H1 (cell line): ENCODE data around the gene VGLL4. TPM values are rescaled to one million over a fixed set of nuclear protein-coding genes. Genes with fewer than 3 reads are reported as not detected.

Experiments
- CTCF ChIA-PET: fragments of 300-600 bp; sonication (Branson Sonifier 250); formaldehyde crosslinking; loops from one replicate; lab custom pipeline; 2021; ENCODE audit not compliant: partially characterized antibody; lab: Charles Lee
- POLR2A ChIA-PET: fragments of 300-600 bp; sonication (Branson Sonifier 250); formaldehyde crosslinking; loops from one replicate; lab custom pipeline; 2021; ENCODE audit warnings: inconsistent platforms; ENCODE audit not compliant: partially characterized antibody; lab: Charles Lee
- DNase-seq, 2 experiments: peaks; one replicate each; pipeline versions ENCODE4 v3.0.0 to v3.0.0-alpha.2; 2010 to 2022; ENCODE audit warnings: low spot score in 2 of 2, low read depth in 1 of 2, mixed read lengths in 1 of 2
- FAIRE-seq: peaks from 2 replicates; lab custom pipeline; 2011; peaks lifted over from hg19 to GRCh38; lab: Jason Lieb, UNC
- H2AFZ ChIP-seq: 2 replicates; pipeline ENCODE4 v1.8.1; 2012; ENCODE audit warnings: low read length, inconsistent platforms
- H2AK5ac ChIP-seq: 2 replicates; pipeline ENCODE4 v1.6.1; 2013; ENCODE audit warnings: low read depth, low read length
- H2BK120ac ChIP-seq: replicated peaks from 2 replicates; pipeline ENCODE3; 2013; ENCODE audit warnings: low read depth, low read length, inconsistent platforms
- H2BK12ac ChIP-seq: 2 replicates; pipeline ENCODE4 v1.6.1; 2013; ENCODE audit warnings: low read depth, low read length
- H2BK15ac ChIP-seq: 2 replicates; pipeline ENCODE4 v1.6.1; 2013; ENCODE audit warnings: low read length
- H2BK20ac ChIP-seq: 2 replicates; pipeline ENCODE4 v1.6.1; 2013; ENCODE audit warnings: low read length
- H2BK5ac ChIP-seq: 2 replicates; pipeline ENCODE4 v1.6.1; 2013; ENCODE audit warnings: low read depth, low read length
- H3K14ac ChIP-seq: 2 replicates; pipeline ENCODE4 v1.6.1; 2013; ENCODE audit warnings: inconsistent platforms; ENCODE audit not compliant: insufficient read length
- H3K18ac ChIP-seq: 2 replicates; pipeline ENCODE4 v1.6.1; 2013; ENCODE audit warnings: low read length; ENCODE audit errors: extremely low read depth
- H3K23ac ChIP-seq: 2 replicates; pipeline ENCODE4 v1.6.1; 2013; ENCODE audit warnings: inconsistent platforms; ENCODE audit not compliant: insufficient read length
- H3K23me2 ChIP-seq: 2 replicates; pipeline ENCODE4 v1.6.1; 2013; ENCODE audit warnings: low read depth, low read length
- H3K27ac ChIP-seq: 2 replicates; pipeline ENCODE4 v1.6.1; 2011; ENCODE audit warnings: low read depth, low read length, inconsistent platforms
- H3K27me3 ChIP-seq, 4 experiments: replicated peaks in 1 of 4; 1 replicate in 1 of 4; 2 replicates in 3 of 4; pipeline versions ENCODE4 v1.6.1 to v1.8.1; 2011 to 2013; ENCODE audit warnings: low read length in 3 of 4, mild to moderate bottlenecking in 3 of 4, inconsistent platforms in 2 of 4, mixed read lengths in 2 of 4, moderate library complexity in 1 of 4; ENCODE audit not compliant: control insufficient read depth in 3 of 4, insufficient read depth in 3 of 4; ENCODE audit errors: extremely low read depth in 1 of 4
- H3K36me3 ChIP-seq, 4 experiments: 2 replicates each; pipeline versions ENCODE4 v1.6.1 to v1.8.1; 2011 to 2013; ENCODE audit warnings: mild to moderate bottlenecking in 4 of 4, low read length in 3 of 4, moderate library complexity in 2 of 4, control low read depth in 1 of 4, inconsistent platforms in 1 of 4; ENCODE audit not compliant: insufficient read depth in 4 of 4, control insufficient read depth in 2 of 4
- H3K4ac ChIP-seq: replicated peaks from 2 replicates; pipeline ENCODE3; 2013; ENCODE audit warnings: low read length, low read depth, mixed read lengths, inconsistent platforms; ENCODE audit not compliant: insufficient read length
- H3K4me1 ChIP-seq, 4 experiments: replicated peaks in 1 of 4; 1 replicate in 1 of 4; 2 replicates in 3 of 4; pipeline versions ENCODE4 v1.6.1 to v1.8.1; 2011 to 2013; ENCODE audit warnings: low read length in 3 of 4, inconsistent platforms in 2 of 4, mixed read lengths in 1 of 4; ENCODE audit not compliant: insufficient read depth in 4 of 4, control insufficient read depth in 3 of 4
- H3K4me2 ChIP-seq, 2 experiments: 2 replicates each; pipeline versions ENCODE4 v1.6.1 to v1.8.1; 2011 to 2013; ENCODE audit warnings: low read depth in 2 of 2, low read length in 2 of 2, control low read depth in 1 of 2, inconsistent platforms in 1 of 2, mild to moderate bottlenecking in 1 of 2; ENCODE audit not compliant: insufficient read depth in 1 of 2
- H3K4me3 ChIP-seq, 4 experiments: fragments of 200-600, 300-600 bp in 1 of 4; sonication (generic), shearing (Covaris generic), sonication (Bioruptor Twin) in 1 of 4; 2 replicates each; pipeline versions ENCODE4 v1.5.1 to v1.8.1; 2011 to 2016; ENCODE audit warnings: low read length in 4 of 4, low read depth in 3 of 4, control low read depth in 2 of 4, inconsistent platforms in 2 of 4, mild to moderate bottlenecking in 2 of 4, mixed read lengths in 1 of 4, moderate library complexity in 1 of 4; ENCODE audit not compliant: insufficient read depth in 2 of 4; ENCODE audit errors: extremely low read depth in 1 of 4
- H3K56ac ChIP-seq: replicated peaks from 2 replicates; pipeline ENCODE3; 2013; ENCODE audit warnings: low read depth, mild to moderate bottlenecking, mixed read lengths, low read length, inconsistent platforms; ENCODE audit not compliant: insufficient read length
- H3K79me1 ChIP-seq: 2 replicates; pipeline ENCODE4 v1.6.1; 2013; ENCODE audit warnings: low read depth, low read length, control low read depth
- H3K79me2 ChIP-seq, 2 experiments: 2 replicates each; pipeline versions ENCODE4 v1.6.1 to v1.8.1; 2012 to 2013; ENCODE audit warnings: low read length in 2 of 2, mild to moderate bottlenecking in 2 of 2, inconsistent platforms in 1 of 2; ENCODE audit not compliant: insufficient read depth in 2 of 2, control insufficient read depth in 1 of 2
- H3K9ac ChIP-seq, 4 experiments: replicated peaks in 1 of 4; 1 replicate in 1 of 4; 2 replicates in 3 of 4; pipeline versions ENCODE4 v1.6.1 to v1.8.1; 2011 to 2013; ENCODE audit warnings: low read depth in 3 of 4, low read length in 3 of 4, control low read depth in 2 of 4, mild to moderate bottlenecking in 2 of 4, moderate library complexity in 2 of 4, inconsistent platforms in 1 of 4; ENCODE audit errors: extremely low read depth in 1 of 4
- H3K9me3 ChIP-seq, 2 experiments: 2 replicates each; pipeline versions ENCODE4 v1.6.1 to v1.8.1; 2012 to 2013; ENCODE audit warnings: mild to moderate bottlenecking in 2 of 2, moderate library complexity in 2 of 2, control low read depth in 1 of 2, inconsistent platforms in 1 of 2, low read depth in 1 of 2, low read length in 1 of 2, mixed read lengths in 1 of 2; ENCODE audit not compliant: insufficient read depth in 2 of 2
- H4K20me1 ChIP-seq, 2 experiments: replicated peaks in 1 of 2; 2 replicates each; pipeline versions ENCODE3 to v1.8.1; 2011 to 2013; ENCODE audit warnings: inconsistent platforms in 2 of 2, low read length in 2 of 2, mild to moderate bottlenecking in 1 of 2; ENCODE audit not compliant: insufficient read depth in 2 of 2, control insufficient read depth in 1 of 2
- H4K5ac ChIP-seq: 2 replicates; pipeline ENCODE4 v1.6.1; 2013; ENCODE audit warnings: low read length, low read depth, mixed read lengths, inconsistent platforms; ENCODE audit not compliant: insufficient read length
- H4K8ac ChIP-seq: 2 replicates; pipeline ENCODE4 v1.8.0; 2013; ENCODE audit warnings: mild to moderate bottlenecking, moderate library complexity, low read length, inconsistent platforms; ENCODE audit not compliant: insufficient read depth; ENCODE audit errors: extremely low read depth
- H4K91ac ChIP-seq: replicated peaks from 2 replicates; pipeline ENCODE3; 2013; ENCODE audit warnings: low read length, mixed read lengths, inconsistent platforms; ENCODE audit not compliant: insufficient read length
- CBX5 ChIP-seq: fragments of 300-800, 300-1000 bp; sonication (generic); IDR thresholded peaks from 2 replicates; pipeline ENCODE4 v1.7.1; 2016; ENCODE audit warnings: antibody characterized with exemption, low read length, low read depth
- EZH2 ChIP-seq: fragments of 200-600 bp; sonication (generic); IDR thresholded peaks from 2 replicates; pipeline ENCODE4 v1.7.1; 2012; ENCODE audit warnings: low read depth, mild to moderate bottlenecking, moderate library complexity, low read length, inconsistent platforms; ENCODE audit not compliant: severe bottlenecking
- KDM1A ChIP-seq: fragments of 200-600, 300-600 bp; sonication (generic); IDR thresholded peaks from 2 replicates; pipeline ENCODE4 v1.7.1; 2016; ENCODE audit warnings: mild to moderate bottlenecking, low read length, borderline replicate concordance
- RBBP5 ChIP-seq: IDR thresholded peaks from 2 replicates; pipeline ENCODE4 v1.7.1; 2012; ENCODE audit warnings: low read depth, mild to moderate bottlenecking, inconsistent platforms, low read length, moderate library complexity, borderline replicate concordance
- RFX5 ChIP-seq: IDR thresholded peaks from 2 replicates; pipeline ENCODE4 v1.6.1; 2011; ENCODE audit warnings: low read depth, low read length, improper control_type of control experiment, borderline replicate concordance
- WGBS, 2 experiments: shearing (Covaris generic) in 1 of 2; methylation state at CpG; one replicate each; pipeline versions ENCODE4 v1.1.6 to v1.1.7; 2013 to 2015; ENCODE audit warnings: low lambda C conversion rate in 2 of 2, mixed read lengths in 2 of 2, inconsistent platforms in 1 of 2, low coverage in 1 of 2, missing lambda C conversion rate in 1 of 2; ENCODE audit not compliant: insufficient replicate concordance in 2 of 2, insufficient coverage in 1 of 2, insufficient read length in 1 of 2; ENCODE audit errors: extremely low coverage in 1 of 2, missing lambda C conversion rate in 1 of 2; 5-methylcytosine and 5-hydroxymethylcytosine counted together
- polyA plus RNA-seq, 7 experiments: library from polyadenylated mRNA; depleted of rRNA in 3 of 7; stranded (reverse) in 5 of 7; unstranded in 2 of 7; fragments of >200 nt in 5 of 7; fragments of 200-250 nt in 2 of 7; gene quantifications; 1 replicate in 5 of 7; 2 replicates in 1 of 7; 4 replicates in 1 of 7; pipeline versions ENCODE4 v1.2.1 to v1.2.3, GENCODE V29; 2011 to 2013; ENCODE audit warnings: missing spikeins in 2 of 7, mixed read lengths in 2 of 7
- total RNA-seq: library from RNA; stranded (reverse); fragmentation: NEBNext Ultra II Directional; extraction: Animal tissue kit (Norgen Biotek cat#: 25700); gene quantifications from 2 replicates; pipeline ENCODE4 v1.2.1, GENCODE V29; 2021
- TF ChIP-seq, protein P1 (sequence below), 3 experiments: IDR thresholded peaks; 1 replicate in 2 of 3; 2 replicates in 1 of 3; pipeline versions ENCODE4 v1.5.1 to v1.6.1; 2011; ENCODE audit warnings: low read length in 3 of 3, mild to moderate bottlenecking in 3 of 3, inconsistent platforms in 2 of 3, low read depth in 1 of 3, moderate library complexity in 1 of 3; ENCODE audit not compliant: insufficient read depth in 1 of 3; ENCODE audit errors: control extremely low read depth in 1 of 3
- TF ChIP-seq, protein P2 (sequence below): IDR thresholded peaks from 2 replicates; pipeline ENCODE4 v1.6.1; 2011; ENCODE audit warnings: low read depth, mild to moderate bottlenecking, low read length; ENCODE audit not compliant: insufficient read depth
- TF ChIP-seq, protein P3 (sequence below): IDR thresholded peaks from 2 replicates; pipeline ENCODE4 v1.6.1; 2012; ENCODE audit warnings: low read length, inconsistent platforms

Gene VGLL4
- total and polyA plus RNA-seq, 2 of the 8 experiments (the other 6 are each of a cell fraction or from before 2014, with no cell fraction given): 45.1 to 50.0 TPM

DNA sequence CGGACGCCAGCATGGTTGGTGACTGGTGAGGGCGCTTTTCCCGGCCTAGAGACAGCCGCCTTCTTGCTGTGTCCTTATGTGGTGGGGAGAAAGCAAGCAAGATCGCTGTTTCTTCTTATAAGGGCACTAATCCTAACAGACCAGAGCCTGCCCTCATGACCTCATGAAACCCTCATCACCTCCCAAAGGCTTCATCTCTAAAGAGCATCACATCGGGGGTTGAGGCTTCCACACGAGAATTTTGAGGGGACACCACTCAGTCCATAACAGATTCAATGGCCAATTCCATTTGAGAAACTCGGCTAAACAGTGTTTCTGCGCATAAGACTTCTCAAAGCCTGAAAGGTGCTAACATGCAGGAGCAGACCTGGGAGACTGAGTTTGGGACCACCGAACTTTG is 54.0 kb downstream of the VGLL4 start:
- peaks cover 10 to 17% of the 10 kb centered on the region in 2 experiments for H4K20me1 ChIP-seq
- no peak overlapping the region for H2BK12ac ChIP-seq
- H2BK5ac ChIP-seq: 0 out of 2 replicates have a peak overlapping the region, but pooled peaks have one; percentile 10
- no peak for FAIRE-seq
- no peak overlapping the region for H3K14ac ChIP-seq
- ChIA-PET POLR2A (interaction anchor here (2.9 kb wide), 1 partner anchor 11 kb away, joined by 11 read pairs; no protein-coding TSS in a partner anchor), CTCF (interaction anchor here (0.8 to 1.8 kb wide), 5 partner anchors 9 to 50 kb away, joined by 3 to 8 read pairs (median 4); no protein-coding TSS in a partner anchor)
- no peak overlapping the region; the same call in 1 of the 2 replicates for H2AK5ac ChIP-seq
- H2BK20ac ChIP-seq: no peak overlapping the region
- H3K79me2 ChIP-seq: peaks cover 14 to 90% of the 10 kb centered on the region in 2 experiments
- no peak overlapping the region for H3K27ac ChIP-seq
- no peak overlapping the region for H2AFZ ChIP-seq
- H4K5ac ChIP-seq: no peak overlapping the region
- H3K36me3 ChIP-seq: no peaks in the 10 kb centered on the region
- no peak overlapping the region for H3K23ac ChIP-seq
- no peak overlapping the region for H3K4me2 ChIP-seq
- WGBS, 2 experiments: 80% methylated on average over 11 of the region's 11 CpGs; no CpG with 5 or more reads in 1 of the 2 experiments
- no peak overlapping the region for H4K91ac ChIP-seq
- H3K4ac ChIP-seq: no peak overlapping the region
- H3K23me2 ChIP-seq: no peaks in the 10 kb centered on the region
- no peaks in the 10 kb centered on the region for H3K9me3 ChIP-seq
- H3K4me1 ChIP-seq: peaks cover 25 to 46% (median 39%) of the 10 kb centered on the region in 4 experiments
- no peak overlapping the region; a peak in 1 of 7 replicates for H3K9ac ChIP-seq
- no peaks in the 10 kb centered on the region for H3K27me3 ChIP-seq
- H4K8ac ChIP-seq: no peak overlapping the region
- H2BK15ac ChIP-seq: no peak overlapping the region
- no peak overlapping the region for H2BK120ac ChIP-seq
- no peak for DNase-seq
- H3K56ac ChIP-seq: no peak overlapping the region
- peaks cover 31% of the 10 kb centered on the region for H3K79me1 ChIP-seq
- no peak overlapping the region; the same call in 1 of the 2 replicates for H3K18ac ChIP-seq
- H3K4me3 ChIP-seq: no peak overlapping the region
- TF ChIP-seq KDM1A: no peak
- no peak for TF ChIP-seq RFX5
- TF ChIP-seq, protein P1, sequence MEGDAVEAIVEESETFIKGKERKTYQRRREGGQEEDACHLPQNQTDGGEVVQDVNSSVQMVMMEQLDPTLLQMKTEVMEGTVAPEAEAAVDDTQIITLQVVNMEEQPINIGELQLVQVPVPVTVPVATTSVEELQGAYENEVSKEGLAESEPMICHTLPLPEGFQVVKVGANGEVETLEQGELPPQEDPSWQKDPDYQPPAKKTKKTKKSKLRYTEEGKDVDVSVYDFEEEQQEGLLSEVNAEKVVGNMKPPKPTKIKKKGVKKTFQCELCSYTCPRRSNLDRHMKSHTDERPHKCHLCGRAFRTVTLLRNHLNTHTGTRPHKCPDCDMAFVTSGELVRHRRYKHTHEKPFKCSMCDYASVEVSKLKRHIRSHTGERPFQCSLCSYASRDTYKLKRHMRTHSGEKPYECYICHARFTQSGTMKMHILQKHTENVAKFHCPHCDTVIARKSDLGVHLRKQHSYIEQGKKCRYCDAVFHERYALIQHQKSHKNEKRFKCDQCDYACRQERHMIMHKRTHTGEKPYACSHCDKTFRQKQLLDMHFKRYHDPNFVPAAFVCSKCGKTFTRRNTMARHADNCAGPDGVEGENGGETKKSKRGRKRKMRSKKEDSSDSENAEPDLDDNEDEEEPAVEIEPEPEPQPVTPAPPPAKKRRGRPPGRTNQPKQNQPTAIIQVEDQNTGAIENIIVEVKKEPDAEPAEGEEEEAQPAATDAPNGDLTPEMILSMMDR (IDR thresholded peaks at IDR 0.05; ENCODE audit: control extremely low read depth in 1 of 3, insufficient read depth in 1 of 3, low read depth in 1 of 3, low read length in 3 of 3): no peak
- TF ChIP-seq CBX5: no peak
- TF ChIP-seq RBBP5: no peak
- TF ChIP-seq, protein P2, sequence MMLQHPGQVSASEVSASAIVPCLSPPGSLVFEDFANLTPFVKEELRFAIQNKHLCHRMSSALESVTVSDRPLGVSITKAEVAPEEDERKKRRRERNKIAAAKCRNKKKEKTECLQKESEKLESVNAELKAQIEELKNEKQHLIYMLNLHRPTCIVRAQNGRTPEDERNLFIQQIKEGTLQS: no peak
- TF ChIP-seq, protein P3, sequence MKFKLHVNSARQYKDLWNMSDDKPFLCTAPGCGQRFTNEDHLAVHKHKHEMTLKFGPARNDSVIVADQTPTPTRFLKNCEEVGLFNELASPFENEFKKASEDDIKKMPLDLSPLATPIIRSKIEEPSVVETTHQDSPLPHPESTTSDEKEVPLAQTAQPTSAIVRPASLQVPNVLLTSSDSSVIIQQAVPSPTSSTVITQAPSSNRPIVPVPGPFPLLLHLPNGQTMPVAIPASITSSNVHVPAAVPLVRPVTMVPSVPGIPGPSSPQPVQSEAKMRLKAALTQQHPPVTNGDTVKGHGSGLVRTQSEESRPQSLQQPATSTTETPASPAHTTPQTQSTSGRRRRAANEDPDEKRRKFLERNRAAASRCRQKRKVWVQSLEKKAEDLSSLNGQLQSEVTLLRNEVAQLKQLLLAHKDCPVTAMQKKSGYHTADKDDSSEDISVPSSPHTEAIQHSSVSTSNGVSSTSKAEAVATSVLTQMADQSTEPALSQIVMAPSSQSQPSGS: no peak
- no peak for TF ChIP-seq EZH2
